SK-N-SH treated with all-trans-retinoic acid at 6 μM for 48 hours (cell line): ENCODE results near the gene DIPK1B.

ENCODE experiments used
- ATAC-seq: fragments of 200-7000 bp; cut with Tn5 transposase; 3 replicates; pipeline ENCODE4 v1.9.1; 2020; ENCODE audit warnings: mild to moderate bottlenecking, moderate library complexity
- BACH2 ChIP-seq: fragments of 250-450 bp; sonication (Bioruptor Pico); IDR thresholded peaks from 2 replicates; pipeline ENCODE4 v1.9.0; 2021; ENCODE audit warnings: mild to moderate bottlenecking, borderline replicate concordance
- CREB5 ChIP-seq: fragments of 250-450 bp; sonication (Bioruptor Pico); IDR thresholded peaks from 2 replicates; pipeline ENCODE4 v1.5.1; 2020; ENCODE audit warnings: low read depth, mild to moderate bottlenecking, moderate library complexity
- CSDC2 ChIP-seq: fragments of 250-450 bp; sonication (Bioruptor Pico); IDR thresholded peaks from 2 replicates; pipeline ENCODE4 v1.5.0; 2020; ENCODE audit warnings: mild to moderate bottlenecking, moderate library complexity
- CSRNP3 ChIP-seq: fragments of 250-450 bp; sonication (Bioruptor Pico); IDR thresholded peaks from 2 replicates; pipeline ENCODE4 v1.5.1; 2021; ENCODE audit warnings: mild to moderate bottlenecking, moderate library complexity
- ESRRG ChIP-seq: fragments of 250-450 bp; sonication (Bioruptor Pico); IDR thresholded peaks from 2 replicates; pipeline ENCODE4 v1.6.1; 2021; ENCODE audit warnings: mild to moderate bottlenecking
- GLIS3 ChIP-seq: fragments of 250-450 bp; sonication (Bioruptor Pico); IDR thresholded peaks from 2 replicates; pipeline ENCODE4 v1.5.0; 2020; ENCODE audit warnings: mild to moderate bottlenecking, moderate library complexity
- ISL1 ChIP-seq: fragments of 250-450 bp; sonication (Bioruptor Pico); IDR thresholded peaks from 2 replicates; pipeline ENCODE4 v2.1.2; 2022; ENCODE audit warnings: mild to moderate bottlenecking, moderate library complexity
- OSR1 ChIP-seq: fragments of 250-450 bp; sonication (Bioruptor Pico); IDR thresholded peaks from 2 replicates; pipeline ENCODE4 v1.8.0; 2022; ENCODE audit warnings: moderate library complexity, mild to moderate bottlenecking, inconsistent platforms
- PATZ1 ChIP-seq: fragments of 250-450 bp; sonication (Bioruptor Pico); IDR thresholded peaks from 2 replicates; pipeline ENCODE4 v1.8.0; 2020; ENCODE audit warnings: mild to moderate bottlenecking, moderate library complexity, borderline replicate concordance
- PPARA ChIP-seq: fragments of 250-450 bp; sonication (Bioruptor Pico); IDR thresholded peaks from 2 replicates; pipeline ENCODE4 v1.5.0; 2020; ENCODE audit warnings: mild to moderate bottlenecking, borderline replicate concordance
- RARB ChIP-seq: fragments of 250-450 bp; sonication (Bioruptor Pico); IDR thresholded peaks from 2 replicates; pipeline ENCODE4 v1.8.0; 2021; ENCODE audit warnings: mild to moderate bottlenecking, moderate library complexity
- SNAI2 ChIP-seq: fragments of 250-450 bp; sonication (Bioruptor Pico); IDR thresholded peaks from 2 replicates; pipeline ENCODE4 v1.5.0; 2020; ENCODE audit warnings: mild to moderate bottlenecking, moderate library complexity
- TCF4 ChIP-seq: fragments of 250-450 bp; sonication (Bioruptor Pico); IDR thresholded peaks from 2 replicates; pipeline ENCODE4 v1.8.0; 2021; ENCODE audit warnings: mild to moderate bottlenecking, moderate library complexity, borderline replicate concordance
- TOX ChIP-seq: fragments of 250-450 bp; sonication (Bioruptor Pico); IDR thresholded peaks from 2 replicates; pipeline ENCODE4 v1.8.0; 2021; ENCODE audit warnings: mild to moderate bottlenecking, moderate library complexity, borderline replicate concordance
- TSHZ2 ChIP-seq: fragments of 250-450 bp; sonication (Bioruptor Pico); IDR thresholded peaks from 2 replicates; pipeline ENCODE4 v1.5.0; 2020; ENCODE audit warnings: mild to moderate bottlenecking, moderate library complexity
- ZC3H10 ChIP-seq: fragments of 250-450 bp; sonication (Bioruptor Pico); IDR thresholded peaks from 2 replicates; pipeline ENCODE4 v1.5.1; 2021; ENCODE audit warnings: mild to moderate bottlenecking, moderate library complexity
- ZFP3 ChIP-seq: fragments of 250-450 bp; sonication (Bioruptor Pico); IDR thresholded peaks from 2 replicates; pipeline ENCODE4 v1.5.0; 2020; ENCODE audit warnings: mild to moderate bottlenecking, moderate library complexity
- ZFP30 ChIP-seq: fragments of 450-650 bp; formaldehyde crosslinking; IDR thresholded peaks from 2 replicates; pipeline ENCODE4 v1.5.0; 2022; ENCODE audit warnings: mild to moderate bottlenecking, moderate library complexity
- ZNF565 ChIP-seq: fragments of 450-650 bp; formaldehyde crosslinking; conservative IDR thresholded peaks from 2 replicates; pipeline ENCODE4 v1.5.0; 2020; ENCODE audit warnings: low read depth, mild to moderate bottlenecking, moderate library complexity
- ZNF70 ChIP-seq: fragments of 450-650 bp; formaldehyde crosslinking; IDR thresholded peaks from 2 replicates; pipeline ENCODE4 v1.5.0; 2020; ENCODE audit warnings: mild to moderate bottlenecking, moderate library complexity
- ZNF8 ChIP-seq: fragments of 450-650 bp; formaldehyde crosslinking; IDR thresholded peaks from 2 replicates; pipeline ENCODE4 v1.5.0; 2020; ENCODE audit warnings: mild to moderate bottlenecking, moderate library complexity

Gene DIPK1B

GRCh38 chr9:136697821-136698526 is 14.4 kb upstream of the DIPK1B start (continued):
- TF ChIP-seq ZNF565 (no peak), ZC3H10 (CRISPR knock-in tag) (no peak), ESRRG (no peak), ZFP30 (CRISPR knock-in tag) (no peak), CSDC2 (CRISPR knock-in tag) (no peak), ZFP3 (no peak), ISL1 (CRISPR knock-in tag) (no peak)

GRCh38 chr9:136698635-136699246 is 13.6 kb upstream of the DIPK1B start:
- no peak for TF ChIP-seq ZNF70
- TF ChIP-seq ZFP3, result no peak
- no peak for TF ChIP-seq SNAI2 (CRISPR knock-in tag)
- TF ChIP-seq RARB, result no peak
- ATAC-seq, result no peak

- ATAC-seq, result no peak
- TF ChIP-seq ZFP3, result no peak
- no peak for TF ChIP-seq ISL1 (CRISPR knock-in tag)
- no peak for TF ChIP-seq ZNF565
Observed at GRCh38 chr9:136700304-136700703, 12.1 kb upstream of the DIPK1B start.

GRCh38 chr9:136700959-136701667 is 11.3 kb upstream of the DIPK1B start:
- TF ChIP-seq CSDC2 (CRISPR knock-in tag), result no peak
- TF ChIP-seq ESRRG, result no peak
- TF ChIP-seq PATZ1 (CRISPR knock-in tag), result no peak
- TF ChIP-seq RARB, result no peak
- no peak for TF ChIP-seq ISL1 (CRISPR knock-in tag)
- no peak for TF ChIP-seq TOX (CRISPR knock-in tag)
- no peak for TF ChIP-seq TSHZ2 (CRISPR knock-in tag)
- TF ChIP-seq ZFP30 (CRISPR knock-in tag), result no peak
- ATAC-seq, result no peak

GRCh38 chr9:136701668-136702053 is 10.7 kb upstream of the DIPK1B start:
- ATAC-seq, result no peak
- TF ChIP-seq ZNF565 (no peak), ZNF8 (CRISPR knock-in tag) (no peak), TCF4 (CRISPR knock-in tag) (no peak), ZC3H10 (CRISPR knock-in tag) (no peak), GLIS3 (no peak), BACH2 (CRISPR knock-in tag) (no peak), SNAI2 (CRISPR knock-in tag) (no peak), ZNF70 (no peak), CSDC2 (CRISPR knock-in tag) (no peak), OSR1 (no peak), PATZ1 (CRISPR knock-in tag) (no peak), ISL1 (CRISPR knock-in tag) (no peak), PPARA (no peak), CSRNP3 (CRISPR knock-in tag) (no peak), RARB (no peak), CREB5 (CRISPR knock-in tag) (no peak), ESRRG (no peak), ZFP3 (no peak)
